Ishikawa (cell line): ENCODE data around the gene TCF7L2.

Experiments used
- CEBPB ChIP-seq: IDR thresholded peaks from 2 replicates; pipeline ENCODE4 v1.6.1; 2012
- CREB1 ChIP-seq: IDR thresholded peaks from 2 replicates; pipeline ENCODE4 v1.6.1; 2012; ENCODE audit warnings: low read depth
- EGR1 ChIP-seq: IDR thresholded peaks from 2 replicates; pipeline ENCODE4 v1.6.1; 2012
- EP300 ChIP-seq: IDR thresholded peaks from 2 replicates; pipeline ENCODE4 v1.6.1; 2012; ENCODE audit warnings: borderline replicate concordance
- FOXM1 ChIP-seq: IDR thresholded peaks from 2 replicates; pipeline ENCODE4 v1.6.1; 2012; ENCODE audit warnings: low read depth, borderline replicate concordance
- NFIC ChIP-seq: IDR thresholded peaks from 2 replicates; pipeline ENCODE4 v1.6.1; 2012
- RAD21 ChIP-seq: IDR thresholded peaks from 2 replicates; pipeline ENCODE4 v1.6.1; 2012; ENCODE audit warnings: low read depth
- REST ChIP-seq: IDR thresholded peaks from 2 replicates; pipeline ENCODE4 v1.6.1; 2012; ENCODE audit warnings: low read depth, mild to moderate bottlenecking
- TAF1 ChIP-seq: IDR thresholded peaks from 2 replicates; pipeline ENCODE4 v1.6.1; 2012; ENCODE audit warnings: low read depth, mild to moderate bottlenecking
- TCF12 ChIP-seq: IDR thresholded peaks from 2 replicates; pipeline ENCODE4 v1.6.1; 2012; ENCODE audit warnings: low read depth
- TEAD4 ChIP-seq: IDR thresholded peaks from 2 replicates; pipeline ENCODE4 v1.6.1; 2012
- YY1 ChIP-seq: IDR thresholded peaks from 2 replicates; pipeline ENCODE4 v1.6.1; 2012; ENCODE audit warnings: low read depth
- ZBTB7A ChIP-seq: IDR thresholded peaks from 2 replicates; pipeline ENCODE4 v1.6.1; 2012; ENCODE audit warnings: low read depth
- TF ChIP-seq, protein P1 (sequence below): IDR thresholded peaks from 2 replicates; pipeline ENCODE4 v1.6.1; 2012
- TF ChIP-seq, protein P2 (sequence below): IDR thresholded peaks from 2 replicates; pipeline ENCODE4 v1.6.1; 2012

Gene TCF7L2

DNA sequence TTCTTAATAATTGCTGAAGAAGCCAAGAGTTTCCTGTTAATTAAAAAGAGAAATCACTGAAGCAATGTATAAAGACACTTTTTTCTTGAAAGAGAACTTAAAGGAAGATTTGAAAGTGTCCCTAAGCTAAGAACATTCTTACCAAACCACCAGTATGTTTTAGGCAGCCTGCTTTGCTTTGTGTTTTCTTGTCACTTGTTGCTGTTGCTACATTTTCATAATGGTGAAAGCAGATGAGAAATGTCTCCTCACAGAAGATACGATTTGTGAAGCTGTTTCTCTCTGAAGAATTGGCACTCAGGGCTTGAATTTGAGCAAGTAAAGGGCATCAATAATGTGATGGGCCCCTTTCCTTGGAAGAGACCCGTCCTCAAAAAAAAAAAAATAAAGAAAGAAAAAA lies 30.9 kb downstream of the TCF7L2 start:
- TF ChIP-seq, protein P1, sequence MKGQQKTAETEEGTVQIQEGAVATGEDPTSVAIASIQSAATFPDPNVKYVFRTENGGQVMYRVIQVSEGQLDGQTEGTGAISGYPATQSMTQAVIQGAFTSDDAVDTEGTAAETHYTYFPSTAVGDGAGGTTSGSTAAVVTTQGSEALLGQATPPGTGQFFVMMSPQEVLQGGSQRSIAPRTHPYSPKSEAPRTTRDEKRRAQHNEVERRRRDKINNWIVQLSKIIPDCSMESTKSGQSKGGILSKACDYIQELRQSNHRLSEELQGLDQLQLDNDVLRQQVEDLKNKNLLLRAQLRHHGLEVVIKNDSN: no peak
- TF ChIP-seq REST (no peak), FOXM1 (no peak), CREB1 (no peak), TEAD4 (no peak), TAF1 (no peak), EP300 (no peak), CEBPB (no peak), EGR1 (no peak)

GRCh38 chr10:112981553-112981952 lies 31.5 kb downstream of the TCF7L2 start:
- TF ChIP-seq, protein P2, sequence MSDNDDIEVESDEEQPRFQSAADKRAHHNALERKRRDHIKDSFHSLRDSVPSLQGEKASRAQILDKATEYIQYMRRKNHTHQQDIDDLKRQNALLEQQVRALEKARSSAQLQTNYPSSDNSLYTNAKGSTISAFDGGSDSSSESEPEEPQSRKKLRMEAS: no peak
- TF ChIP-seq NFIC: no peak
- TF ChIP-seq ZBTB7A: no peak
- TF ChIP-seq EP300: no peak
- TF ChIP-seq REST: no peak
- no peak for TF ChIP-seq YY1
- TF ChIP-seq, protein P1: no peak
- TF ChIP-seq EGR1: no peak
- no peak for TF ChIP-seq CEBPB
- no peak for TF ChIP-seq TEAD4
- TF ChIP-seq TAF1: no peak

DNA sequence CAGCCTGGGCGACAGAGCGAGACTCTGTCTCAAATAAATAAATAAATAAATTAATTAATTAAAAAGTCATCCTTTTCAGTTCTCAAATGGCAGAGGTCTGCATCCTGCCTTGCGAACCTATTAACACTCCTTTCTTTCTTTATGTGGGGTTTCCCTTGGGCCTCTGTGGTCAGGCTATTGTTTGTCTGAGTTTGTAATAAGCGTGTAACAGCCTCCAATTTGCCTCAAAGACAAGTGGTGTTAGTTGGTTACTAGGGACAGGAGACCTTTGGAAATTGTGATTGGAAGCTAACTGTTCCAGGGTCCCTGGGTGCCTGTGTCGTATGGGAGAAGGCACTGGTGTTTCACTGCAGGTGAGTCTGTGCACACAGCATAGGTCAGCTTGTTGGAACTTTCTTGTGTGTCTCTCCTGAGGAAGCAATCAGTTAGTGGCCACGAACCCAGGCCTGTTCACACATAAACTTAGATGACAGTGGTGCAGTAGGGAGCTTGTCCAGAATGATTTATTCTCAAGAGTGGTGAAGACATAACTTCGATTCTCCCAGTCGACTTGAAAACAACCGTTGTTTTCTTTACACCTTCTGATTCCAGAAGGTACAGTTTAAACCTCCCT lies 33.5 kb downstream of the TCF7L2 start:
- TF ChIP-seq TCF12 (no peak), CEBPB (no peak), EP300 (no peak), YY1 (no peak), RAD21 (no peak), NFIC (no peak), TAF1 (no peak), TEAD4 (no peak), REST (no peak), ZBTB7A (no peak), FOXM1 (no peak), EGR1 (no peak), CREB1 (no peak)
- TF ChIP-seq, protein P1: no peak
- TF ChIP-seq, protein P2: no peak

DNA sequence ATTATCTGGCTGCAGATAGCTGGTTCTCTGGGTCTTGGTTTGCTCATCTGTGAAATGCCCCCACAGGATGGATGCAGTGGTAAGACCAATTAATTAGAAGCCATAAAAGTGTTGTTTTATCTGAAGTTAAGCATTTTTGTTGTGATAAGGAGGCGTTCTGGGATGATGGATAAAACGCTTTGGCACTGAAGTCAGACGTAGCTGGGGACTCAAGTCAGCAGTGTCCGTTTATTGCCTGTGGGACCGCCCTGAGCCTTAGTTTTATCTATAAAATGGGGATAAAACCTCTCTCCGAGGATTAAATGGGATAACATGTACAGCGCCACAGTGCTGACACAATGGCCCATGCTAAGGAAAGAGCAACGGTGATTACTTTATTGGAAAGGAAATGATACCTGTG lies 34.7 kb downstream of the TCF7L2 start:
- TF ChIP-seq, protein P1: no peak
- TF ChIP-seq YY1 (no peak), FOXM1 (no peak), EP300 (no peak), CREB1 (no peak), REST (no peak), CEBPB (no peak), RAD21 (no peak), TEAD4 (no peak), TAF1 (no peak), NFIC (no peak), ZBTB7A (no peak), EGR1 (no peak), TCF12 (no peak)
- TF ChIP-seq, protein P2: no peak
